Coronary artery (tissue), 2 donors: Measurements from ENCODE around the gene PLAAT2.

Experiments
- DNase-seq: peaks from one replicate; pipeline ENCODE4 v3.0.0-alpha.2; 2017; ENCODE audit warnings: low spot score
- H3K27ac ChIP-seq, 2 donors: fragments of 200-600 bp; sonication (generic); one replicate each; pipeline ENCODE4 v1.5.1; 2016 to 2019
- H3K4me3 ChIP-seq: fragments of 200-600 bp; sonication (generic); 2 replicates; pipeline ENCODE4 v1.5.1; 2016; ENCODE audit warnings: mild to moderate bottlenecking, moderate library complexity
- CTCF ChIP-seq: fragments of 200-600 bp; sonication (generic); IDR thresholded peaks from one replicate; pipeline ENCODE4 v1.5.1; 2019; ENCODE audit warnings: antibody characterized with exemption

Gene PLAAT2

GRCh38 chr11:63564056-63564774, 1.0 kb upstream of the PLAAT2 start:
- no peak overlapping the region for H3K4me3 ChIP-seq
- TF ChIP-seq CTCF, result no peak
- no peak overlapping the region for H3K27ac ChIP-seq
- no peak for DNase-seq

- no peak for TF ChIP-seq CTCF
- no peak for DNase-seq
- Histone ChIP-seq H3K27ac (peak overlapping the region in 1 of 2 donors; percentile 69), H3K4me3 (no peak overlapping the region)
Measured at GRCh38 chr11:63560506-63561180, 2.5 kb downstream of the PLAAT2 start.

- Histone ChIP-seq H3K4me3 (no peak overlapping the region), H3K27ac (no peak overlapping the region)
- no peak for TF ChIP-seq CTCF
- DNase-seq, result no peak
Measured at GRCh38 chr11:63558459-63559157, 4.6 kb downstream of the PLAAT2 start.

- H3K27ac ChIP-seq, result no peak overlapping the region
- DNase-seq, result no peak
- TF ChIP-seq CTCF, result no peak
- no peak overlapping the region for H3K4me3 ChIP-seq
Measured at GRCh38 chr11:63557570-63557969, 5.6 kb downstream of the PLAAT2 start.

GRCh38 chr11:63556404-63557013, 6.7 kb downstream of the PLAAT2 start:
- no peak overlapping the region for H3K4me3 ChIP-seq
- no peak for TF ChIP-seq CTCF
- DNase-seq, result no peak
- no peak overlapping the region for H3K27ac ChIP-seq

- no peak for TF ChIP-seq CTCF
- H3K27ac ChIP-seq, result no peak overlapping the region
- no peak overlapping the region for H3K4me3 ChIP-seq
- DNase-seq, result no peak
Measured at GRCh38 chr11:63554877-63555223, 8.3 kb downstream of the PLAAT2 start.
